Activated CD8-positive, alpha-beta memory T cell treated with anti-CD3 and anti-CD28 coated beads for 48 hours (primary cell): ENCODE measurements around the gene PGP.

Experiments
- DNase-seq, 3 experiments: peaks; one replicate each; pipeline ENCODE4 v3.0.0-alpha.2; 2020; ENCODE audit warnings: low read depth in 2 of 3, low spot score in 2 of 3

The PGP gene

DNA sequence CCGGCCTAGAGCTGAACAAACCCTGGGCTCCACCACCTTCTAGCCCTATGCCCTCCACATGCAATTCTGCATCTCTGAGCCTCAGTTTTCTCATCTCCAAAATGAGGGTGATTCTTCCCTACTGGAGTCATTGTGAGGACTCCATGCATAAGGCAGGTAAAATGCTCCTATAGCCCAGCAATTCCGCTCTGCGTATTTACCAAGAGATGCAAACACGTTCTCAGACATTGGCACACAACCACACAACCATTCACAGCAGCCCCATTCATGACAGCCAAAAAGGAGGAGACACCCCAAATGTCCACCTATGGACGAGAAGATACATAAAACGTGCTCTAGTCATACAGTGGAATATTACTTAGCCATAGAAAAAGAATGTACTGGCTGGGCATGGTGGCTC, 14.3 kb downstream of the PGP start:
- DNase-seq = no peak

DNA sequence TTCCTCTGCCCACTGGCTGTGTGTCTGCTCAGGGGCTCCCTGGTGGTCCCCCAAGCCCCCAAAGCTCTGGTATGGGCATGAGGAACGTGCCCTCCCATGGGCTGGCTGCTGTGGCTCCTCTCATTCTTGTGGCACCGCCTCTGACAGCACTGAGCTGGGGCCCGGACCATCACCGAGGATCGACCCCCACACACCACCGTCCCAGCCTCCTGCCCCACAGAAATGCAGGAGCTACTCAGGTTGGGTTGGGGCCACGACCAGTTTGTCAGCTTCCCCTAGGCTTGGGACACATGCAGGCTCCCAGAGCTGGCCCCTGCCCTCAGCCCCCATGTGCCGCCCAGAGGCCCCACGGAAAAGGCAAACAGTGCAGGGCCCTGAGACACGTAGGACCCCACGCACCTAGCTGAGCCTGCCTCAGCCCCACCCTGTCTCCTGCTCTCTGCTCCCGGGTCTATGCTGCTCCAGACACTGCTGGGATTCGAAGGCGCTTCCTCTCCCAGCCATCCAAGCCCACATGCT, 15.0 kb downstream of the PGP start:
- no peak for DNase-seq

DNA sequence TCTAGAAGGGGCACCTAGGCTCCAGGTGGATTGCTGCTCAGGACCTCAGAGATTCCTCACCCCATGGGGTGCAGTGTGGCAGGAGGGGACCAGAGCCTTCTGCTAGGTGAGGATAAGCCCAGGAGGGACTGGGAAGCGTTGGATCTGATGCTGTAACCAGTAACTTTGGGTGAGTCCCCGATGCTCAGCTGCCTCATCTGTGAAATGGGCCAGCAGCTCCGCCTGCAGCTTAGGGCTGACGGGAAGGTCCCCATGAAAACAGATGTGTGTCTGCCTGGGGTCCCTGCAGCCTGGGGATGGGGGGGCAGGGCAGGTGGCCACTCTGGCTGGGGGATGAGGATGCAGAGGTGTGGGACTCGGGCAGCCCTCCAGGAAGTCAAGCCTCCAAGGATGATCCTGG, 15.5 kb downstream of the PGP start:
- no peak for DNase-seq

DNA sequence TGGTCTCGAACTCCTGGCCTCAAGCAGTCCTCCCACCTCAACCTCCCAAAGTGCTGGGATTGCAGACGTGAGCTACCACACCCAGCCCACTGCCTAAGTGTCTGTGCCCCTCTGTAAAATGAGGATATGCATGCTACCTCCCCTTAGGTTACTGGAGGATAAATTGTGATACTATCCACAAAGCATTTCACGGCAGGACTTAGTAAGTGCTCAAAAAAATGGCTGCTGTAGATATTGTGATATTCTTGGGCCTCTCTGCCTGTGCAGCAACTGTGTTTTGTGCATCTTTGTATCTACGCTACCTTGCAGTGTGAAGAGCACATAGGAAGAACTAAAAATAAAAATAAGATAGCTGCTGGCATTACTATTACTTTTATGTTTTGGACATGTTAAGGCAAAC, 16.4 kb downstream of the PGP start:
- DNase-seq = no peak

DNA sequence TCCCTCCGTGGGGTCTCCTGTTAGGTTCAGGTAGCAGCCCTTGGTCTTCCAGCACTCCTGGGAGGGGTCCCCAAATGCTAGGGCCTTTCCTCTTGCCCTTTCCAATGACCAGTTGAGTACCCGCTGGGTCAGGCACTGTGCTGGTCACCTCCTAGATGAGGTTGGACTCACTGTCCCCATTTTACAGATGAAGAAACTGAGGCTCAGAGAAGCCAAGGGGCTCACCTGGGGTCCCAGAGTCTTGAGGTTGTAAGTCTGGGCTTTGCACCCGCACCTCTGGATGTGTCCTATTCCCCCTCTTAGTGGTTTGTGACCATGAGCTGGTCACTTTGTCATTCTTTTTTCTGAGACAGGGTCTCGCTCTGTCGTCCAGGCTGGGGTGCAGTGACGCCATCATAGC, 16.9 kb downstream of the PGP start:
- DNase-seq = no peak

- no peak for DNase-seq
Measured at GRCh38 chr16:2196981-2197511, 17.6 kb downstream of the PGP start.

DNA sequence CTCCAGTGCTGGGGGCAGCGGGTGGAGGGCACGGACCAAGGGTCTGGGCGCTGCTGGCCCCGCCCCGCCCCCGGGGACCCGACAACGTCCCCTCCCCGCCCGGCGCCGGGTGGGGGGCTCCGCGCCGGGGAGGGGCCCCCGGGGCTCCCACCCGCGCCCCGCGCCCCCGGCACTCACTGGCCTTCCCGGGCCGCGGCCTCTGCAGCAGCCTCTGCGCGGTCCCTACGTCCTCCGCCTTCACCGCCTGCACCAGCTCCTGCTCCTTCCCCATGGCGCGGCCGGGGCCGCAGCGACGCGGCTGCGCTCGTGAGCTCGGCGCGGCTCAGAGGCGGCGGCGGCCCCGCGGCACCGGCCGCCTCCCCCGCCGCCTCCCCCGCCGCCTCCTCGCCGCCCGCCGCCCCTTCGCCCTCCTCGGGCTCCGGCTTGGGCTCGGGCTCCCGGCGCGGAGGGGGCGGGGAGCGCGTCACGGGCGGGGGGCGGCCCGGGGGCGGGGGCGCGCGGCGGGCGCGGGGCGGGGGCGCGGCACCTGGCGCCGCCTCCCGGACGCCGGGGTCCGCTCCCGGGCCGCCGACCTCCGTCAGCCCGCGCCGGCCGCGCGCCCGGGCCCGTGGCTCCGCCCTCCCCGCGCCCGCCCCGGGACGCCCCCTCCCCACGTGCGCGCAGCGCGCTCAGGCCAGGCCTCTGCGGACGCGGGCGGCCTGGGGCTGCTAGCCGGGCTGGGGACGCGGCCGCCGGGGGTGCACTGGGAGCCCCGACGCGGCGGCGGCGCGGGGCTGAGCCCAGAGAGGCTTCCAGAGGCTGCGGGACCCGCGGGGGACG, 18.3 kb downstream of the PGP start, which contains the start of gene CASKIN1:
Gene CASKIN1, minus strand, starts transcription at position 444 of the 819 bp plus-strand sequence. Its CDS starts 173 bp downstream, at position 271.
- no peak for DNase-seq

DNA sequence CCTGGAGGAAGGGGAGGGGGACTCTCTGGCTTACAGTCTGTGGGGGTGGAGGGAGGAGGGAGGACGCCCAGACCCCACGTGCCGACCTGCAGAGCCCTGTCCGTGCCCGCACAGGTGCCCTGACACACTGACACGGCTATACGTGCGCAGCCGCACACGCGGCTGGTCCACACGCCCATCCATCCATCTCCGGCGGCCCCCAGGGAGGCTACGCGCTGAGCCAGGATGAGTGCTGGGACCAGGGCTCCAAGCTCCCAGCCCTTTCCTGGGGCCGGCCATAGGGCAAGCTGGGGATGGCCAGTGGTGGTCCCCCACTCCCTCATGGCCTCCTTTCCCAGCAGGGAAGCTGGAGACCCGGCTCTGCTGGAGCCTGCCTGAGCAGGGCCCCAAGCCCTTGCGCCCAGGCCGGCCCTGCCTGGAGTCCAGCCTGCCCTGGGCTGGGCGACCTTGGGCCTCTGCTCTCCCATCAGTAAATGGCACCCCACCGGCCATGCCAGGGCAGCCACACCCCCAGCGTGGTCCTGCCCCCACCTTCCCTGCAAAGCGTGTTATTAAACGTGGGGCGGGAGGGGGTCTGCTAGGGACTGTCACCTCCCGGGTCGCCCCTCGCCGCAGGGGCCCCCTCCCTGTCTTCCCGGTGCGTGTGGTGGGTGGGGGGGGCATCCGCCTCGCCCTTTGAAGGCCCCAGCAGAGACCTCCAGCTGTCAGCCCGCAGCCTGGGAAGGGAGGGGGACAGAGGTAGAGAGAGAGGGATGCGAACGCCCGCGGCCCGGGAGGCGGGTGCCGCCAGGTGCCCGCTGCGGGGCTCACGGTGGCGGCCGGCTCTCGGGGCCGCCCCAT, 19.1 kb downstream of the PGP start:
- DNase-seq = no peak

DNA sequence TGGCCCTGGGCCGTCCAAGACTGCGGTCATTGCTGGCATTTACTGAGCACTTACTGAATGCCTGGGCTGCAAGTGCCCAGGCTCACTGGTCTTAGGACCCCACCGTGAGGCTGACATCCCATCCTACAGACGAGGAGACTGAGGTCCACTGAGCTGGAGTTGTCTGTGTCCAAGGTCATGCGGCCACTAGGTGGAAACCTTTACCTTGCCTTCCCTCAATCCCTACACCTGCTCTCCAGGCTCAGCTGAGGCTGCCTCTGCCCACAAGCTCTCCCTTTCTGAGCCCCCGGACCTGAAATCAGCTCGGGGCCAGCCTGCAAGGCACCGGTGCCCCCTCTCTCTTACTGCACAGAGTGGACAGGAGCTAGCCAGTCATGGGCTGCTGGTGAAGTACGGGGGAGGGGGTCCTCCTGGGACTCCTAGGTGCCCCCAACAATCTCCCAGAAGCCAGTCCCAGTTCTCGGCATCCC, 19.8 kb downstream of the PGP start:
- DNase-seq = no peak

- no peak for DNase-seq
Measured at GRCh38 chr16:2194166-2194834, 20.3 kb downstream of the PGP start.

DNA sequence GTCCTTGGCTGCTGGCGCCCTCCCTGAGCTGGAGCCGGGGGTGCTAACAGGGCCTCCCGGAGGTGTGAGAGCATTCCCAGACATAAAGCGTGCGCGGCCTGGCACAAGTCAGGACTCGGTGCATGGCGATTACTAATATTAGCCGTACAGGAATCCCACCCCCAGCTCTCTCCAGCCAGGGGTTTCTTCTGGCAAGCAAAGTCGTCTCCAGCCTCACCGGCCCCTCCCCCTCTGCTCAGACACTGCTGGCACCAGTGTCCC, 23.3 kb downstream of the PGP start:
- no peak for DNase-seq

DNA sequence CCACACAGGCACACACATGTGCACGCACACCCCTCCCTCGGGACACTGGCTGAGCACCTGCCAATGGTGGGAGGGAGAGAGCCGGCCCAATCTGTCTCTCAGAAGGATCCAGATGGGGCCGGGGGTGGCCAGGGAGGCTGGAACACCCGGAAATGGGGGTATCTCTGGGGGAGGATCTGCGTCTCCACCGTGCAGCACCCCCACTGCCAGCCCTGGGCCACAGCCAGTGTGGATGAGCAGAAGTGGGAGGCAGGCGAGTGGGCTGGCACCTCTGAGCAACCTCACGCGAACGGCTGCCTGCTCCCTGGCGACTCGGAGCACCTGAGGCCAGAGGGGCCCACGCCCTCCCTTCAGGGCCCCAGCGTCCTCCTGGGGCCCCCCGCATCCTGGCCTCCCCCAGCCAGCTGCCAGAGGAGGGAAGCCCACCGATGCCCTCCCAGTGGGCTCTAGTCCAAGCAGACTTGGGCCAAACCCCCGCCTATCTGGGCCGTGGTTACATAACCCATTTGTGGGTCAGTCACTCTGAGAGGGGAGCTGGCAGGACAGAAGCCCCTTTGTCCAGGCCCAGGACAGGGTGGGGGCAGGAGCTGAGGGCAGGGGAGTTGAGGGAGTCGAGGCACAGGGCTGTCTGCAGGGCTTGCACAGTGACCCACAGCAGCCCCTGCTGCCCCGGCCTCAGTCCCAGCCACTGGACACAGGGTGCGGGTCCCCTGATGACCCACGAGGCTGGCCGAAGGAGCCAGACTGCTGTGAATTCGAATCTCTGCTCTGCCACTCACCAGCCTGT, 23.8 kb downstream of the PGP start:
- no peak for DNase-seq

DNA sequence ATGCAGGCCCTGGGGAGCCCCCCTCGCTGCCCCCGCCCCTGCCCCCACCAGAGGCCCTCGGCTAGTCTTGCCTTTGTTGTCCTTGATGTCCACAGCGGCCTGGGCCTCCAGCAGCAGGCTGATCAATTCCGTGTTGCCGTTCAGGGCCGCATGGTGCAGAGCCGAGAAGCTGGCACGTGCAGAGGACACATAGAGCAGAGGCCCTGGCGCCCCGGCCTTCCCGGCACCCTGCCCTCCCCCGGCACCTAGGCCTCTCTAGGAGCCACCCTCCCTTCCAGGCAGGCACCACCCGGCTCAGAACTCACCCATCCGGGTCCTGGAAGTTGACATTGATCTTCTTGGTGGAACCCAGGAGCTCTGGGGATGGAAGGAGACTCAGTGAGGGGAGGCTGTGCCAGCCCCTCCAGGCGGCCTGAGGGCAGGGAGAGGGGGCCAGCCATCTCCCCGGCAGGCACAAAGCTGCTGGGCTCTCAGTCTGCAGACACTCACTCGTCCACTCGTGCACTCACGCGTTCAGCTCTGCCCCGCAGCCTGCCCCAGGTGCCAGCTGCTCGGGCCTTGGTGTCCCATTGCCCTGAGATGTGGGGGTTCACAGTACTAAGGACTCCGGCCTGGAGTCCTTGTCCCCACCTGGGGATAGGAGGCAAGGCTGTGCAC, 24.5 kb downstream of the PGP start:
- no peak for DNase-seq

GRCh38 chr16:2189252-2189893, 25.3 kb downstream of the PGP start:
- DNase-seq = no peak

- no peak for DNase-seq
Measured at GRCh38 chr16:2188395-2188794, 26.2 kb downstream of the PGP start.

- no peak for DNase-seq
Measured at GRCh38 chr16:2187212-2187611, 27.4 kb downstream of the PGP start.

DNA sequence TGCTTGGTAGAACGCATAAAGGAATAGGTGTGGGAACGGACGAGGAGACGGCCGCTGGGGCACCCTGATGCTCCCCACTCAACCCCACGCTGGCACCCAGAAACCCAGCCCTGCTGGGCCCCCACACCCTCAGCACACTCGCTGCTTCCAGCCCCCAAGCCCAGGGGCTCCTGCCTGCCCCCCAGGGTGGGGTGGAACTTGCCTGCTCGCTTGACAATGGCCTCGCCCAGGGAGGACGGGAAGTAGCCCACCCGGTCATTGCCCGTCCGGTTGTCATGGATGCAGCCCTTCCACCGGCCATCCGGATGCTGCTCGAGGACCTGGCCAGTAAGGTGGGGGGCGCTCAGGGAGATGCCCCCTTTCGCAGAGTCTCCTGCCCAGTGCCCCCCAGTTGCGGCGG, 28.1 kb downstream of the PGP start:
- DNase-seq = no peak

- no peak for DNase-seq
Measured at GRCh38 chr16:2186064-2186463, 28.6 kb downstream of the PGP start.

- DNase-seq = no peak
Measured at GRCh38 chr16:2184962-2185361, 29.7 kb downstream of the PGP start.

DNA sequence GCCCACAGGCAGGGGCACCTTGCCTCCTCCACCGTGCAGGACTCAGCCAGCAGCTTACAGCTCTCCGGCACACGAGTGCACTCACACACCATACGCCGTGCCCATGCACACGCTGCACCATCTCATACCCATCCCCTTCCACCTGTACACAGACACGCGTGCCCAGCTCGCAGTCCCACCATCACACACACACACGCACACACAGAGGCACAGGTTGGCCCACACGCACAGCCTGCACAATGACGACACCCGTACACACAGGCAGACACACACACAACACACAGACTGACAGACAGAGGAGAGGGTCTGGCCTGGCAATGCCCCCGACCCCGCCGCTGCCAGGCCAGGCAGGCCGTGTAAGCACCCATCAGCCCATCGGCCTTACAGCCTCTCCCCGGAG, 30.3 kb downstream of the PGP start:
- DNase-seq = no peak
